Gastroesophageal sphincter (tissue), 3 donors: ENCODE results near the gene LMTK2.

Experiments used
- EP300 ChIP-seq: sonication (generic); formaldehyde crosslinking; IDR thresholded peaks from one replicate; pipeline ENCODE4 v1.6.1; 2017; ENCODE audit warnings: antibody characterized with exemption, mild to moderate bottlenecking
- POLR2A ChIP-seq, 2 donors: fragments of 450-650 bp; IDR thresholded peaks; one replicate each; pipeline ENCODE4 v1.6.1; 2017; ENCODE audit warnings: antibody characterized with exemption in 2 of 2, mild to moderate bottlenecking in 2 of 2, moderate library complexity in 1 of 2
- POLR2AphosphoS5 ChIP-seq: sonication (generic); formaldehyde crosslinking; IDR thresholded peaks from one replicate; pipeline ENCODE4 v1.6.1; 2017; ENCODE audit warnings: antibody characterized with exemption
- TF ChIP-seq, protein P1 (sequence below), 4 experiments: fragments of 200-600 bp in 2 of 4; fragments of 450-650 bp in 2 of 4; sonication (generic) in 1 of 4; IDR thresholded peaks; one replicate each; pipeline ENCODE4 v1.5.1; 2017 to 2019; ENCODE audit warnings: antibody characterized with exemption in 4 of 4, mild to moderate bottlenecking in 2 of 4, moderate library complexity in 2 of 4

DNA sequence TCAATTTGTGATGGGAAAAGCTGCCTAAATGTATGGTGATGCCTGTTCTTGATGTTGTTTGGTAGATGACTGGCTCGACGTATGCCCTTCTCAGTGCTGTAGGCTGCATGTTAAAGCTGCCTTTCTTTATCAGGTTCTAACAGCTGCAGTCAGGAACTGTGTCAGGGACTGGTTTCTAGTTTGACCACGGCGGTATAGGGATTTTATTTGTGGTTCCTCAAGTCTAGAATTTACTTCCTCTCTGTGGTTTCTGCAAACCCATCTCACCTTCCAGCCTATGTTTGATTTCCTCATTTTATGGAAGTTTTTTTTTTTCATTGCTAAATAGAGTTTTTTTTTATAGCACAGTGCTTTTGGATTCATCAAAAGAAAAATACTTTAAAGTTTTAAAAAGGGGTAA is 26.5 kb downstream of the LMTK2 start:
- TF ChIP-seq POLR2A (IDR thresholded peaks at IDR 0.05), result no peak
- no peak for TF ChIP-seq POLR2AphosphoS5
- TF ChIP-seq EP300, result no peak
- TF ChIP-seq, protein P1, sequence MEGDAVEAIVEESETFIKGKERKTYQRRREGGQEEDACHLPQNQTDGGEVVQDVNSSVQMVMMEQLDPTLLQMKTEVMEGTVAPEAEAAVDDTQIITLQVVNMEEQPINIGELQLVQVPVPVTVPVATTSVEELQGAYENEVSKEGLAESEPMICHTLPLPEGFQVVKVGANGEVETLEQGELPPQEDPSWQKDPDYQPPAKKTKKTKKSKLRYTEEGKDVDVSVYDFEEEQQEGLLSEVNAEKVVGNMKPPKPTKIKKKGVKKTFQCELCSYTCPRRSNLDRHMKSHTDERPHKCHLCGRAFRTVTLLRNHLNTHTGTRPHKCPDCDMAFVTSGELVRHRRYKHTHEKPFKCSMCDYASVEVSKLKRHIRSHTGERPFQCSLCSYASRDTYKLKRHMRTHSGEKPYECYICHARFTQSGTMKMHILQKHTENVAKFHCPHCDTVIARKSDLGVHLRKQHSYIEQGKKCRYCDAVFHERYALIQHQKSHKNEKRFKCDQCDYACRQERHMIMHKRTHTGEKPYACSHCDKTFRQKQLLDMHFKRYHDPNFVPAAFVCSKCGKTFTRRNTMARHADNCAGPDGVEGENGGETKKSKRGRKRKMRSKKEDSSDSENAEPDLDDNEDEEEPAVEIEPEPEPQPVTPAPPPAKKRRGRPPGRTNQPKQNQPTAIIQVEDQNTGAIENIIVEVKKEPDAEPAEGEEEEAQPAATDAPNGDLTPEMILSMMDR (IDR thresholded peaks at IDR 0.05), result no peak
